Medulla oblongata (tissue), 1 donor: ENCODE data around the gene TLDC2.
A peak's percentile ranks its signal among the peaks of the same experiment; 100 is the strongest.
"Not testable (repeated sequence)": the region's sequence is repeated elsewhere in the genome, so short reads cannot be mapped to it uniquely, and the experiment has no call there.

Source experiments
- DNase-seq: peaks from one replicate; pipeline ENCODE4 v3.0.0-alpha.2; 2015; ENCODE audit errors: extremely low spot score

The TLDC2 gene

DNA sequence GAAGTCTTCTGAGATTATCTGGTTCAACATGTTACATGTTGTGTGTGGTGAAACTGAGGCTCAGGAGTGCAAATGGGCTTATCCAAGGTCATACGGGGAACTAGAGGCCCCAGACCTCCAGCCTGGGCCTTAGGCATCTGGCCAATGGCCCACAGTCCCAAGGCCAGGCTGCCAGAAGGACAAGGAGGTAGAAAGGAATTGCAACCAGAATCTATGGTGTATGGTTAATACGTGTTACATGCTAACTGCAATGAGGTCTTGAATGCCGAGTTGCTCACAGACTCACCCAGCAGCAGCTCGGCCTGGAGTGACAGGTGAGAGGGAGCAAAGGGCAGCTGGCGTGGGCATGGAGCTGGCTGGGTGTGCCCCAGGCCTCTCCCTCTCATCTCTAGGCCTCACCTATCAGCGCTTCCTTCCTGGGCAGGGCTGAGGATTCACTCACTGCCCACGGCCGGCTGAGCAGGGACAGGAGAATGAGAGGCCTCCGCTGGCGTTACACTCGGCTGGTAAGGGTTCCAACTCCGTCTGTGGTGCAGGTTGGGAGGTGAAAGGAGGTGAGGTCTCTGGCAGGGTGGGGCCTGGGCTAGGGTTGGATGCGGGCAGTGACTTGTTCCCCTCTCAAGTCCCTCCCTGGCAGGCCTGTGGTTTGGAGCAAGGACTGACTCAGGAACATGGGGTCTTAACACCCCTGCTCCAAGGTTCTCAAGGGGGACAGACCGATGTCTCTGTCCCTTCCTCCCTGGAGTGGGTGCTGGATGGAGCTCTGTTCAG lies at the start of gene TLDC2:
Gene TLDC2, plus strand, starts transcription at position 437 of the 771 bp plus-strand sequence. Its CDS starts 37 bp downstream, at position 474.
- DNase-seq: no peak

DNA sequence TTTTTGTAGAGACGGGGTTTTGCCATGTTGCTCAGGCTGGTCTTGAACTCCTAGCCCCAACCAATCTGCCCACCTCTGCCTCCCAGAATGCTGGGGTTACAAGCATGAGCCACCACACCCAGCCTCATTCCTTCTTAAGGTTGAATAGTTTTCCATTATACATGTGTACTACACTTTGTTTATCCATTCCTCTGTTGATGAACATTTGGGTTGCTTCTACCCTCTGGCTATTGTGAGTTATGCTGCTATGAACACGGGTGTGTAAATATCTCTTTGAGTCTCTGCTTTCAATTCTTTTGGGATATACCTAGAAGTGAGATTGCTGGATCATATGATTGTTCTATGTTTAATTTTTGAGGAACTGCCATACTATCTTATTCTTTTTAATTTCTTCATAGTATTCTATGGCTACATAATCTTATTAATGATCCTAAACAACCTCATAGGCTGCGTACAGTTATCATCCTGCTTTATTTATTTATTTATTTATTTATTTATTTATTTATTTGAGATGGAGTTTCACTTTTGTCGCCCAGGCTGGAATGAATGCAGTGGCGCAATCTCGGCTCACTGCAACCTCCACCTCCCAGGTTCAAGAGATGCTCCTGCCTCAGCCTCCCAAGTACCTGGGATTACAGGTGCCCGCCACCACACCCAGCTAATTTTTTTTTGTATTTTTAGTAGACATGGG lies 49.2 kb upstream of the TLDC2 start:
- no peak for DNase-seq

DNA sequence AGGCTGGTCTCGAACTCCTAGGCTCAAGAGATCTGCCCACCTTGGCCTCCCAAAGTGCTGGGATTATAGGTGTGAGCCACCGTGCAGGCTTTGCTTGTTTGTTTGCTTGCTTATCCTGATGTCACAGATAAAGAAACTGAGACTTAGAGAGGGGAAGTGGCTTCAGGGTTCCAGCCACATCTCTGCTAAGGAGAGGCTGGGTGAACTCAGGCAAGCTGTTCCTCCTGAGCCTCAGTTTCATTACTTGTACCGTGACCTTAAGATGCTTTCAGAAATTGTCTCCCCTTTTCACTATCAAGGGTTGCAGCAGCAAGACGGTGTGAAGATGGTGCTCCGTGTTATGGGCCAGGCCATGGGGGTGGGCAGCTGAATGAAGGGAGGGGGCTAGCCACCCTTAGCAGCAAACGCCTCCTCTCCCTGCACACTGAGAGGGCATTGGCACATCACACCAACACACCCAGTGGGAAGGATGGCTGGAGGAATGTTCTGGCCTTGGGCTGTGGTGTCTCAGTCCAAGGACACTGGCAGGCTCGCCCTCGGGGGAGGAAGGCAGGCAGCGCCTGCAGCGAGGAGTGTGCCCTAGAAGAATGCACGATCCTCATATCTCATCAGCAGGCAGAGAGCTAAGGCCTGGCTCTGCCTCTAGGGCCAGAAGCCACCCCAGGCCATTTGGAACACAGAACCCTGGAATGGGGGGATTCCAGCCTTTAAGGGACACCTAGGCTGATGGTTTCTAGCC lies 48.2 kb upstream of the TLDC2 start:
- DNase-seq: no peak

DNA sequence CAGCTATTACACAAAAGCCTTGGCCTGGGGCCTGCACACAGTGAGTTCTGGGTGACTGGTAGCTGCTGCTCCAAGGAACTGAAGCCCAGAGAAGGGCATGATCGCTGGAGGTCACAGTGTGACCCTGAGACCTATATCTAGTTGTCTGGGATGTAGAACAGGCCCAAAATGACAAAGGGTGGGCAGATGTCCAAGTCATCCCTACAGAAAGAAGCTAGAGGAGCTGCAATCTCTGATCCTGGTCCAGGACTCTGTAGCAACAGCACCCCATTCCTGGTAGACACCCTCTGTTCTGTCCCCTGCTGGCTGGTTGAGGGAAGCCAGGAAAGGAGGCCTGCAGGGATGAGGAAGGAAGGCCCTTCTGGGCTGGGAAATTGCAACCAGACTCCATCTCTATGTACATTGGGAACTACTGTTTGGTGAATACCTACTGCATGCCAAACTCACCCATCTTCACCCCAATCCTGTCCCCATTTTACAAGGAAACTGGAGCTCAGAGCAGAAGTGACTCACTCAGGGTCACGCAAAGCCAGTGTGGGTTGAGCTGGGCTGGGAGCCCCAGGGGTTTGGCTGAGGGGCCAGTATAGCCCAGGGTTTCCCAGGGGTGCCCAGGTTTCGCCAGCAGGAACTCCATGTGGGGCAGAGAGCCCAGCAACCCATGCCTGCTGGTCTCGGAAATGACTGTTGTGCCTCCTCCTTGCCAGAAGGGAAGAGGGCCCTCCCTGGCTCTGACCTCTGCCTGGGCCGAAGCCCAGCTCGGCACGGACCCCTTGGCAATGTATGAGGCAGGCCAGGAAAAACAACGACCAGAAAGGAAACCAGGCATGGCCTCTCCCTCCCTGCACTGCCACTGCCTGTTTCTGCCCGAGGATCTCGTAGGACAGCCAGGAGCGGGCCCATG lies 44.9 kb upstream of the TLDC2 start:
- DNase-seq: peak; percentile 81

DNA sequence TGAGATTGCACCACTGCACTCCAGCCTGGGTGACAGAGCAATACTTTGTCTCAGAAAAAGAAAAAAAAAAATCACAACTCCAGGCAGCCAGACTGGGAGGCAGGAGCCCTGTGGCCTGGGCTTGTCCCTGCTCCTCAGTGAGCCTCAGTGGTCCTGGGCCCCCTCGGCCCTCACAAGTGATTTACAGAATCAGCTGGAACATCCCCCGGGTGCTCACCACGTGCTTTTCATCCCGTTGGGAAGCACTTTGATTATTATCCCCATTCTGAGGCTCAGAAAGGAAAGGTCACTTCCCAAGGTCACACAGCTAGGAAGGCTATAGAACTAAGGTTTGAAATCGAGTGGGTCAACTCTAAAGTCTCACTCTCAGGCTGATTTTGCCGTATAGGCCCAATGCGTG lies 43.1 kb upstream of the TLDC2 start:
- DNase-seq: no peak

DNA sequence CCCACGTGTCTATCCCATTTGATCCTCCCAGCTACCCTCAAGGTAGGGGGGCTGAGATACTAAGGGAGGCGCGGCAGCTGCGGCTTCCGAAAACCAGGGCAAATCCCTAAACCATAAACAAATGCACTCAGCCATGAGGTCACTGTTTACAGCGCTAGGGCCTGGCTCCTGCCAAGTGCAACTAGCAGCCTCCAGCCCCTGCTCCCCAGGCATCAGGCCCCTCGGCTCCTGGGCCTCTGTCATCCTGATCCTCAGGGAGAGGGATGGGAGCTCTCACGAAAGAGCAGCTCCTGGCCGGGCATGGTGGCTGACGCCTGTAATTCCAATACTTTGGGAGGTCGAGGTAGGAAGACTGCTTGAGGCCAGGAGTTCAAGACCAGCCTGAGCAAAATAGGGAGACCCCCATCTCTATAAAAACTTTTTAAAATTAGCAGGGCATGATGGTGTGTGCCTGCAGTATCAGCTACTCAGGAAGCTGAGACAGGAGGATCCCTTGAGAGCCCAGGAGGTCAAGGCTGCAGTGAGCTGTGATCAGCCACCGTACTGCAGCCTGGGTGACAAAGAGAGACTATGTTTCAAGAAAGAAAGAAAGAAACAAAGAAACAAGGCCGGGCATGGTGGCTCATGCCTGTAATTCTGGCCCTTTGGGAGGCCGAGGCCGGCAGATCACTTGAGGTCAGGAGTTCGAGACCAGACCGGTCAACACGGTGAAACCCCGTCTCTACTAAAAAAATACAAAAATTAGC lies 42.5 kb upstream of the TLDC2 start:
- no peak for DNase-seq

DNA sequence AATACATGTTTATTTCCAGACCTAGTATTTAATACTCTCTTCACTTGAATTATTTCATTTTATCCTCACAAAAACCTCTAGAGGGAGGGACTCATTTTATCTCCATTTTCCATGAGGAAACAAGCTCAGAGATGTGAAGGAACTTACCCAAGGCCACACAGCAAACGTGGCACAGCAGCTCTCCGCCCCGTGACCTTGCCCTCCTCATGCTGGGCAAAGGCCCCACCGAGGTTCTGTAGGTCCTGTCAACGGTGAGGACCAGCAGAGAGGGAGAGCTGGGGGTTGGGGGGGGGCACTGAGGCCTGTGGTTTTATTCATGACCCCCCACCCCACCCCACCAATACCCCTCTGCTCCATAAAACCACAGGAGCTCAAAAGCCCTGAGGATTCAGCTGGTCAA lies 40.9 kb upstream of the TLDC2 start:
- DNase-seq: no peak

DNA sequence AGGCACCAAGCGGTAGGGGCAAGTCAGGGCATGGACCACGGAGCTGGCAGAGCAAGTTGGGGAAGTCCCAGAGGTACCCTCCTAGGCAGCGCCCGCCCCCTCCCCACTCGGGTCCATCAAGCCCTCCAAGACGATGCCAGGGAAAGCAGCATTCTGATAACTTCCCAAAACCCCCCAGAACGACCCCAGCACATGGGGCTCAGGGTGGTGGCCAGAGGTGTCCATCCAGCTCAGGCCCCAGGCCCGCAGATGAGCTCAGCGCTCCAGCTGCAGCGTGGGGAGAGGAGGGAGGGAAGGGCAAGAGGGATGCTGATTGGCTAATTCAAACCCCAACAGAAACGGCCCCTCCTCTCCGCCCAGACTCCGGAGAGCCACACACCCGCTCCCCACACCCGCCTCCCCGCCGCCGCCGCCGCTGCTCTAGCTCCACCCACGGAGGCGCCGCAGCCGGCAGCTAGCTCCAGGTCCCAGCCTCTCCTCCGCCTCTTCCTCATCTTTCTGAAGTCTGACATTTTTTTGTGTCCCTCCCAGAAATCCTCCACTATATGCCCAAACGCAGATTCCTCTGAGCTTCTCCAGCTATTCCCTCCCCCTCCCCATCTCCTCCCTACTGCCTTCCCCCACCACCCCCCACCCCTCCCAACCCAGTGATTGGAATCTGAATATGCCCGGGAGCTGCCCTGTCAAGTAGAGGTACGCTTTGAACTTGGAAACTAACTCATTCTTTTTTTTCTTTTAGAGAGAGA lies 40.3 kb upstream of the TLDC2 start:
- peak; percentile 97 for DNase-seq

DNA sequence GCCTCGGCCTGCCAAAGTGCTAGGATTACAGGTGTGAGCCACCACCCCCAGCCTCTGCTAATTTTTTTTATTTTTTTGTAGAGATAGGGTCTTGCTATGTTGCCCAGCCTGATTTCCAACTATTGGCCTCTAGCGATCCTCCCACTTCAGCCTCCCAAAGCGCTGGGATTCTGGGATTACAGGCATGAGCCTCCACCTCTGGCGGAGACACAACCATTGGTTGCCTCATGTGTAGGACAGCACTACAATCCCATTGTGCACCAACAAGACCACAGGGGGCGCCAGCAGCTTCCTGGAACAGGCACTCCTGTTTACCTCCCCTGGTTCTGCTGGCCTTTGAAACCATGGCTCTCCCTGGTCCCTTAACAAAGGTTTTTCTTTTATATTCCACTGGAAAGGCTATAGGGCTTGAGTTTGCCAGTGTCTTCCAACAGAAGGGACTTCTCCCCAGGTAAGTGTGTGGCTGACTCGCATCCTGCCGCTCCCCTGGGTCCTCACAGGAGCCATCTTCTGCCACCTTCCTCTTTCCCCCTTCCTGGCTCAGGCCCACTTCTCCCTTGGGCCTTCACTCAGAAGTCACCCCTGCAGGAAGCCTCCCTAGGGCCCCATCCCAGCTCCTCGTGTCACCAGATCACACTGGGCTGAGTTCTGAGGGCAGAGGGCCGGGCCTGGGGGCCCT lies 39.2 kb upstream of the TLDC2 start:
- no peak for DNase-seq

DNA sequence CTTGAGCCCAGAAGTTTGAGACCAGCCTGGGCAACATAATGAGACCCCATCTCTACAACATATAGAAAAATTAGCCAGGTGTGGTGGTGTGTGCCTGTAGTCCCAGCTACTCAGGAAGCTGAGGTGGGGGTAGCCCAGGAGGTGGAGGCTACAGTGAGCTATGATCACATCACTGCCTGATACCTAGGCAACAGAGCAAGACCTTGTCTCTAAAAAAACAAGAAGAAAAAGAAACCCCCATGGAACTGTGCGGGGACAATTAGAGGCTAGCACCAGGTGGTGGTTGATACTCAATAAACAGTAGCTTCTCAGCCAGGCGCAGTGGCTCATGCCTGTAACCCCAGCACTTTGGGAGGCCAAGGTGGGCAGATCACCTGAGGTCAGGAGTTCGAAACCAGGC lies 37.6 kb upstream of the TLDC2 start:
- DNase-seq: not testable (repeated sequence)

DNA sequence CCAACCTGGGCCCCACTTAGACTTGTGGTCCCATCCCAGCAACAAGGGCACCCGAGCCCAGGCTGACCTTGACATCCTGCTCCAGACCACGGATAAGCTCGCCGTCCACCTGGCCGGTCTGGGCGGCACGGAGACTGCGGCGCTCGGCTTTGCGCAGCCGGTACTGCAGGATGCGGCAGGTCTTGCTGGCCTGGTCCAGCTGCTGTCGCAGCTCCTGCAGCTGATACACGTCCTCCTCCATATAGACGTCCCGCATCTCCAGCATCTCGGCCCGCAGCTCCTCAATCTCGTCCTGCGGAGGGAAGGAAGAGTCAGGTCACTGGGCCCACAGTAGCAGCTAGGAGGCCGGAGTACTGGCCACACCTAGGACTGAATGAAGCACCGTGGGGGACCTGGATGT lies 36.8 kb upstream of the TLDC2 start:
- DNase-seq: no peak

DNA sequence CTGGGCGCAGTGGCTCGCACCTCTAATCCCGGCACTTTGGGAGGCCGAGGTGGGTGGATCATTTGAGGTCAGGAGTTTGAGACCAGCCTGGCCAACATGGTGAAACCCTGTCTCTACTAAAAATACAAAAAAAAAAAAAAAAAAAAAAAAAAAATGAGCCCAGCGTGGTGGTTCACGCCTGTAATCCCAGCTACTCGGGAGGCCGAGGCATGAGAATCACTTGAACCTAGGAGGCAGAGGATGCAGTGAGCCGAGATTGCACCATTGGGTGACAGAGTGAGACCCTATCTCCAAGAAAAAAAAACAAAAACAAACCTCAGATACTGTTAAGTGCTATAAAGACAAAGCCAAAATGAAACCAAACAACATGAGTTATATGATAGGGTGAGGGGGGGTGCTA lies 34.9 kb upstream of the TLDC2 start:
- DNase-seq: not testable (repeated sequence)

DNA sequence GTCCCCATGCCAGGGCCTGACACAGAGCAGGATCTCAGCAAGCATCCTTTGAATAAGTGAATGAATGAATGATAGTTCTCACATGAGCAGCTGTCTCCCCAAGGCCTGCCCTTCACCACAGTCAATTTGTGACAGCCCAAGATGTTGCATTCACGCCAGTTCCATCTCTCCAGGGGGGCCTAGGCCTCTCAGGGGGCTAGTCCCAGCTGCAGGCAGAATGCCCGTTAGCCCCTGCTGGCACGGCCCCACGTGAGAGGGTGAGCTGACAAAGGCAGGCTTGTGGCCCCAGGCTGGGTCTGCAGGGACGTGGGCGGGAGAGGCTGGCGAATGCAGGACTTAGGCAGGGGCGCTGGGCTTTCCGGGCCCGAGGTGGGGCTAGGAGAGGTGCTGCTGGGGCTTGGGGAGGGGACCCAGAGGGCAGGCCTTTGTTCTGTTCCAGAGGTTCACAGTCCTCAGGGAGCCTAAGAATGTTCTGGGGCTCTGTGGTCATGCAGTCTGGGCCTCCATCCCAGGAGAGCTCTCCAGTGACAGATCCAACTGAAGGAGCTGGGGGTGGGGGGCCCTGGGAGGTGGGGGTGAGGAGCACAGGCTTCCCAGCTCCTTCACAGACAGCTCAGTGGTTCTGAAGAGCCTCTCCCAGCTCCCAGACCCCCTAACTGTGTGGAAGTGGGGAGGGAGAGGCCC lies 30.5 kb upstream of the TLDC2 start:
- peak; percentile 76 for DNase-seq

DNA sequence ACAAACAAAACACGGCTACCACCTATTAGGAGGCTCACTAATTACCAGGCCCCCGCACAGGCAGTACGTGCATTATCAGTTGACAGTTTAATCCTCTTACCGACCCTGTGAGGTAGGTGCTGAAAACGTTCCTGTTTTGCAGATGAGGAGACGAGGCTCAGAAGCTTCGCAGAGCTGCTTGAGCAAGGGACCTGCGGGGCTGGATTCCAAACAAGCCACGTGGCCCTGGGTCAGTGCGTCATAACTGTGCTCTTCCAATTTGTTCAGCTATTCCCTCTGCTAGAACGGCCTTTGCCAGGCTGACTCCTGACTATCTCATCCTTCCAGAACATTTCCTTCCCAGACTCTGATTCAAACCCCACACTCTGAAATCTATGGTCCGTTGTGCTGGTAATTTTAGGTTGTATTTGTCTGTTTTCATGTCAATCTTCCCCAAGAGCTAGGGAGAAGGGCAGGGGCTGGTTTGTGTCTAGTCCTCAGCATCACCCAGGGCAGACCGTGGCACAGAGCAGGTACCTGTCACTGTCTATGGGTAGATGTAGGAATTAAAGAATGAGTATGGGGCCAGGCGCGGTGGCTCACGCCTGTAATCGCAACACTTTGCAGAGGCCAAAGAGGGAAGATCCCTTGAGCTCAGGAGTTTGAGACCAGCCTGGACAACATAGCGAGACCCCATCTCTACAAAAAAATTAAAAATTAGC lies 28.8 kb upstream of the TLDC2 start:
- peak; percentile 79 for DNase-seq

DNA sequence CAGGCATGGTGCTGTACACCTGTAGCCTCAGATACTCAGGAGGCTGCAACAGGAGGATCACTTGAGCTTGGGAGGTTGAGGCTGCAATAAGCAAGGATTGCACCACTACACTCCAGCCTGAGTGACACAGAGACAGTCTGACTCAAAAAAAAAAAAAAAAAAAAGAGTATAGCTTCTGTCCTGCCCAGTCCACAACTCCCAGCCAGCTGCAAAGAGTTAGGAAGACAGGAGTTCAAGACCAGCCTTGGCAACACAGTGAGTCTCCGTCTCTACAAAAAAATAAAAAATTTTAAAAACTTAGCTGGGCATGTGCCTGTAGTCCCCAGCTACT lies 28.3 kb upstream of the TLDC2 start:
- no peak for DNase-seq

DNA sequence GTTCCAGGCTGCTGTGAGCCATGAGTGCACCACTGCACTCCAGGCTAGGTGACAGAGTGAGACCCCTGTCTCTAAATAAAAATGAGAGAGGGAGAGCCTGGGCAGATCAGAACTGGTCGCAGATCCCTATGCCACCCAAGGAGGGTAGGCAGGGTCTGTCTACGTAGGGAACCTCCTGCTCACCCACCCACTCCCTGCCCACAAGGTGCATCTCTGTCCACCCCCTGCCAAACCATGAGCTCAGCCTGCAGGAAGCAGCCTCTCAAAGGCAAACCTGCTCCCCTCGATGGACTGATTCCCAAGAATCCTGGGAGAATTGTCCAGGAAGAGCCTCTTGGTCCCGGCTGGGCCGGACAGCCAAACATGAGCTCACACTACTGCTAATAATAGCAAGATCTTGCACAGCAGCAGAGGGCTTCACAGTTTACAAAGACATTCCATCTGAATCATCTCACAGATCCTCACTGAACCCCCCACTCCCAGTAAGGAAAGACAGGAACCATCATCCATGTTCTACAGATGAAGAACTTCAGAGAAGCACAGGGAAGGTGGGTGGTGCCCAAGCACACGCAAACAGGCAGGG lies 27.8 kb upstream of the TLDC2 start:
- no peak for DNase-seq

DNA sequence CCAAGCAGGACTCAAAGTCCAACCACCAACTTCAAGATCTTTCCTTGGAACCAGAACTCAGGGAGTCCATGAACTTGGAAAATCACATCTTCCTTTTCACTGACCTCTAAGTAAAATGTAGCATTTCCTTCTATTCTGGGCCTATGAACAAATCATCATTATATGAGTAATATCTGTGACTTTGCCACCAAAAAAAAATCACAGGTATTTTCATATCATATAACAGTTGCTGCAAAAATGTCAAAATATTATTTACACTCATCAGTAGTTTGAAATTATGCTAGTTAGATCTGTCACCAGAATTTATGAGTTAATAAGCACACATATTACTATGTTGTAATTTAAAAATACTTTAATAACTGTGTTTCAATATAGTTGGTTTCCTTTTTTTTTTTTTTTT lies 27.3 kb upstream of the TLDC2 start:
- no peak for DNase-seq
